Measurements from ENCODE around the gene MARVELD2.

Gene MARVELD2

GRCh38 chr5:69493396-69494133 lies 78.6 kb downstream of the MARVELD2 start:
- peaks cover 66% of the 10 kb centered on the region for H3K27me3 Mint-ChIP-seq
- peak overlapping the region; percentile 71 for H3K4me3 Mint-ChIP-seq
- no peak overlapping the region for H3K27ac Mint-ChIP-seq
- DNase-seq (peak; percentile 16), ATAC-seq (peak; percentile 48)
- no peaks in the 10 kb centered on the region for H3K9me3 Mint-ChIP-seq
- H3K4me1 Mint-ChIP-seq: peaks cover 6% of the 10 kb centered on the region
- no peaks in the 10 kb centered on the region for H3K36me3 Mint-ChIP-seq (ENCODE audit: low read depth)

All from activated naive CD8-positive, alpha-beta T cell treated with anti-CD3 and anti-CD28 coated beads, Interleukin-2, amount 50 U/mL, for 24 hours (primary cell).